SK-N-MC (cell line): ENCODE measurements around the gene ETNPPL.

ENCODE experiments used
- EZH2 ChIP-seq: fragments of 200-600 bp; sonication (generic); IDR thresholded peaks from one replicate; pipeline ENCODE4 v1.6.1; 2017; ENCODE audit warnings: antibody characterized with exemption
- FOXP2 ChIP-seq: optimal IDR thresholded peaks from 2 replicates; pipeline ENCODE3; 2011; ENCODE audit warnings: mild to moderate bottlenecking, moderate library complexity; ENCODE audit not compliant: insufficient read depth; ENCODE audit errors: extremely low read length, control extremely low read depth
- POLR2AphosphoS5 ChIP-seq: IDR thresholded peaks from 2 replicates; pipeline ENCODE4 v1.6.1; 2012; ENCODE audit warnings: mild to moderate bottlenecking, low read depth, low read length, borderline replicate concordance

GRCh38 chr4:108714880-108715279 is 48.0 kb downstream of the ETNPPL start:
- TF ChIP-seq EZH2 (no peak), POLR2AphosphoS5 (no peak), FOXP2 (no peak)
